ENCODE results near the gene PIGN.

DNA sequence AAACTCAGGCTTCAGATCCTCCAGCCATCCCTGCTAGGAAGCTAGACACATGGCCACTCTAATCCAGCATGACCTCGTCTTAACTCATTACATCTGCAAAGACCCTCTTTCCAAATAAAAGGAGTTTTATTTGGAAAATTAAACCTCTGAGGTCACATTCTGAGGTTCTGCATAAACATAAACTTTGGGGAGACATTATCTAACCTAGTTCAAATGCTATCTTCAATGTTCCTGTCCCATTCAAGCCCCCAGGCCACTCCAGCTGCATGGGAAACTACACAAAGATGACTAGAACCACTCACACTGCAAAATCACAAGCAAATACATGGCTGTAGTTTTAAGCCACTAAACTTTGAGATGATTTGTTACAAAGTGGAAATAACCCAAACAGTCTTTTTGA is 195.0 kb downstream of the PIGN start:
- TF ChIP-seq, protein P1, sequence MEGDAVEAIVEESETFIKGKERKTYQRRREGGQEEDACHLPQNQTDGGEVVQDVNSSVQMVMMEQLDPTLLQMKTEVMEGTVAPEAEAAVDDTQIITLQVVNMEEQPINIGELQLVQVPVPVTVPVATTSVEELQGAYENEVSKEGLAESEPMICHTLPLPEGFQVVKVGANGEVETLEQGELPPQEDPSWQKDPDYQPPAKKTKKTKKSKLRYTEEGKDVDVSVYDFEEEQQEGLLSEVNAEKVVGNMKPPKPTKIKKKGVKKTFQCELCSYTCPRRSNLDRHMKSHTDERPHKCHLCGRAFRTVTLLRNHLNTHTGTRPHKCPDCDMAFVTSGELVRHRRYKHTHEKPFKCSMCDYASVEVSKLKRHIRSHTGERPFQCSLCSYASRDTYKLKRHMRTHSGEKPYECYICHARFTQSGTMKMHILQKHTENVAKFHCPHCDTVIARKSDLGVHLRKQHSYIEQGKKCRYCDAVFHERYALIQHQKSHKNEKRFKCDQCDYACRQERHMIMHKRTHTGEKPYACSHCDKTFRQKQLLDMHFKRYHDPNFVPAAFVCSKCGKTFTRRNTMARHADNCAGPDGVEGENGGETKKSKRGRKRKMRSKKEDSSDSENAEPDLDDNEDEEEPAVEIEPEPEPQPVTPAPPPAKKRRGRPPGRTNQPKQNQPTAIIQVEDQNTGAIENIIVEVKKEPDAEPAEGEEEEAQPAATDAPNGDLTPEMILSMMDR (IDR thresholded peaks at IDR 0.05; ENCODE audit: low read depth, low read length): no peak
- TF ChIP-seq POLR2A (IDR thresholded peaks at IDR 0.05; ENCODE audit: extremely low read depth, insufficient read length) (no peak), MYC (IDR thresholded peaks at IDR 0.05; ENCODE audit: low read depth, low read length) (no peak)
- TF ChIP-seq, protein P2, sequence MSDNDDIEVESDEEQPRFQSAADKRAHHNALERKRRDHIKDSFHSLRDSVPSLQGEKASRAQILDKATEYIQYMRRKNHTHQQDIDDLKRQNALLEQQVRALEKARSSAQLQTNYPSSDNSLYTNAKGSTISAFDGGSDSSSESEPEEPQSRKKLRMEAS (IDR thresholded peaks at IDR 0.05; ENCODE audit: low read depth, low read length): no peak
